Loucy (cell line): ENCODE results near the gene ELMO1.

Experiments
- H2AFZ ChIP-seq: fragments of 200-600 bp; sonication (generic); 2 replicates; pipeline ENCODE4 v1.6.0; 2016; ENCODE audit warnings: antibody characterized with exemption, mild to moderate bottlenecking, low read length, moderate library complexity
- H3F3A ChIP-seq: fragments of 200-600 bp; 2 replicates; pipeline ENCODE4 v1.6.0; 2016; ENCODE audit warnings: antibody characterized with exemption, low read depth, mild to moderate bottlenecking
- H3K27me3 ChIP-seq: fragments of 200-600 bp; sonication (generic); 2 replicates; pipeline ENCODE4 v1.6.1; 2014; ENCODE audit warnings: low read length, mild to moderate bottlenecking; ENCODE audit not compliant: insufficient read depth, poor library complexity, severe bottlenecking
- H3K36me3 ChIP-seq: fragments of 200-600 bp; sonication (generic); 2 replicates; pipeline ENCODE4 v1.6.1; 2016; ENCODE audit warnings: low read length; ENCODE audit not compliant: insufficient read depth
- H3K4me1 ChIP-seq: fragments of 200-600 bp; sonication (generic); 2 replicates; pipeline ENCODE4 v1.5.1; 2014; ENCODE audit warnings: low read length, mild to moderate bottlenecking; ENCODE audit not compliant: insufficient read depth, poor library complexity, severe bottlenecking
- H3K4me2 ChIP-seq: fragments of 200-600 bp; sonication (generic); 2 replicates; pipeline ENCODE4 v1.6.0; 2014; ENCODE audit warnings: antibody characterized with exemption, low read length, low read depth, mild to moderate bottlenecking; ENCODE audit not compliant: poor library complexity, severe bottlenecking
- H3K4me3 ChIP-seq: fragments of 200-600 bp; sonication (generic); 2 replicates; pipeline ENCODE4 v1.5.1; 2014; ENCODE audit warnings: low read length, mild to moderate bottlenecking, mixed read lengths; ENCODE audit not compliant: poor library complexity, severe bottlenecking
- H3K79me2 ChIP-seq: fragments of 200-600 bp; sonication (generic); 2 replicates; pipeline ENCODE4 v1.6.1; 2014; ENCODE audit warnings: low read length; ENCODE audit not compliant: insufficient read depth
- H3K9ac ChIP-seq: fragments of 200-600 bp; sonication (generic); 2 replicates; pipeline ENCODE4 v1.6.0; 2014; ENCODE audit warnings: mild to moderate bottlenecking, low read depth, low read length, moderate library complexity; ENCODE audit not compliant: poor library complexity, severe bottlenecking
- H3K9me2 ChIP-seq: fragments of 200-600 bp; sonication (generic); replicated peaks from 2 replicates; pipeline ENCODE4 v1.6.1; 2016; ENCODE audit warnings: low read depth, low read length, mixed read lengths
- H3K9me3 ChIP-seq: fragments of 200-600 bp; sonication (generic); 2 replicates; pipeline ENCODE4 v1.6.1; 2014; ENCODE audit warnings: mild to moderate bottlenecking, antibody characterized with exemption, low read length, low read depth; ENCODE audit not compliant: insufficient read depth
- H4K20me1 ChIP-seq: fragments of 200-600 bp; sonication (generic); 2 replicates; pipeline ENCODE4 v1.6.0; 2014; ENCODE audit warnings: antibody characterized with exemption, low read length, mild to moderate bottlenecking; ENCODE audit not compliant: insufficient read depth, poor library complexity, severe bottlenecking
- CTCF ChIP-seq: fragments of 200-600 bp; sonication (generic); conservative IDR thresholded peaks from 2 replicates; pipeline ENCODE4 v1.5.1; 2014; ENCODE audit warnings: mild to moderate bottlenecking, antibody characterized with exemption, low read length
- EZH2phosphoT487 ChIP-seq: fragments of 200-600 bp; IDR thresholded peaks from 2 replicates; pipeline ENCODE4 v1.6.1; 2018; ENCODE audit warnings: antibody characterized with exemption, mild to moderate bottlenecking, moderate library complexity, borderline replicate concordance

ELMO1 gene

GRCh38 chr7:37484426-37485073 is 35.9 kb upstream of the ELMO1 start:
- H3K9ac ChIP-seq, result no peak overlapping the region
- no peaks in the 10 kb centered on the region for H3K4me1 ChIP-seq
- H3K4me2 ChIP-seq, result no peak overlapping the region
- no peaks in the 10 kb centered on the region for H3F3A ChIP-seq
- H3K4me3 ChIP-seq, result no peak overlapping the region
- H3K9me3 ChIP-seq, result peaks cover 6% of the 10 kb centered on the region; the same call in 1 of the 2 replicates
- H3K36me3 ChIP-seq, result no peaks in the 10 kb centered on the region
- no peaks in the 10 kb centered on the region for H3K27me3 ChIP-seq
- TF ChIP-seq CTCF (no peak), EZH2phosphoT487 (no peak)
- H4K20me1 ChIP-seq, result no peaks in the 10 kb centered on the region
- H3K79me2 ChIP-seq, result no peaks in the 10 kb centered on the region
- H3K9me2 ChIP-seq, result no peaks in the 10 kb centered on the region
- no peak overlapping the region for H2AFZ ChIP-seq

- Histone ChIP-seq H3F3A (no peaks in the 10 kb centered on the region), H3K4me2 (no peak overlapping the region), H3K4me3 (no peak overlapping the region), H4K20me1 (no peaks in the 10 kb centered on the region), H3K9me2 (no peaks in the 10 kb centered on the region), H2AFZ (no peak overlapping the region), H3K79me2 (no peaks in the 10 kb centered on the region), H3K36me3 (no peaks in the 10 kb centered on the region), H3K9ac (no peak overlapping the region), H3K4me1 (no peaks in the 10 kb centered on the region), H3K27me3 (no peaks in the 10 kb centered on the region), H3K9me3 (peaks cover 6% of the 10 kb centered on the region; the same call in 1 of the 2 replicates)
- TF ChIP-seq CTCF, result no peak
- TF ChIP-seq EZH2phosphoT487, result no peak
Measured at GRCh38 chr7:37483627-37484026, 35.0 kb upstream of the ELMO1 start.

GRCh38 chr7:37482953-37483352 is 34.3 kb upstream of the ELMO1 start:
- TF ChIP-seq EZH2phosphoT487 (no peak), CTCF (no peak)

More at GRCh38 chr7:37482953-37483352, 34.3 kb upstream of the ELMO1 start:
- Histone ChIP-seq H3K4me1 (no peaks in the 10 kb centered on the region), H3K9me3 (peaks cover 2% of the 10 kb centered on the region; the same call in 1 of the 2 replicates), H4K20me1 (no peaks in the 10 kb centered on the region), H3K36me3 (no peaks in the 10 kb centered on the region), H3F3A (no peaks in the 10 kb centered on the region), H2AFZ (no peak overlapping the region), H3K79me2 (no peaks in the 10 kb centered on the region), H3K4me2 (no peak overlapping the region), H3K9ac (no peak overlapping the region), H3K27me3 (no peaks in the 10 kb centered on the region), H3K4me3 (no peak overlapping the region), H3K9me2 (no peaks in the 10 kb centered on the region)
